GM19324 (cell line): ENCODE measurements around the gene SRMS.
"Not testable (repeated sequence)": the region's sequence is repeated elsewhere in the genome, so short reads cannot be mapped to it uniquely, and the experiment has no call there.

Experiments
- ATAC-seq: cut with Tn5 transposase; IDR thresholded peaks from one replicate; pipeline ENCODE4 v1.9.1; 2021; ENCODE audit warnings: mild to moderate bottlenecking, moderate library complexity; ENCODE audit not compliant: unreplicated experiment, low FRiP score

SRMS gene

DNA sequence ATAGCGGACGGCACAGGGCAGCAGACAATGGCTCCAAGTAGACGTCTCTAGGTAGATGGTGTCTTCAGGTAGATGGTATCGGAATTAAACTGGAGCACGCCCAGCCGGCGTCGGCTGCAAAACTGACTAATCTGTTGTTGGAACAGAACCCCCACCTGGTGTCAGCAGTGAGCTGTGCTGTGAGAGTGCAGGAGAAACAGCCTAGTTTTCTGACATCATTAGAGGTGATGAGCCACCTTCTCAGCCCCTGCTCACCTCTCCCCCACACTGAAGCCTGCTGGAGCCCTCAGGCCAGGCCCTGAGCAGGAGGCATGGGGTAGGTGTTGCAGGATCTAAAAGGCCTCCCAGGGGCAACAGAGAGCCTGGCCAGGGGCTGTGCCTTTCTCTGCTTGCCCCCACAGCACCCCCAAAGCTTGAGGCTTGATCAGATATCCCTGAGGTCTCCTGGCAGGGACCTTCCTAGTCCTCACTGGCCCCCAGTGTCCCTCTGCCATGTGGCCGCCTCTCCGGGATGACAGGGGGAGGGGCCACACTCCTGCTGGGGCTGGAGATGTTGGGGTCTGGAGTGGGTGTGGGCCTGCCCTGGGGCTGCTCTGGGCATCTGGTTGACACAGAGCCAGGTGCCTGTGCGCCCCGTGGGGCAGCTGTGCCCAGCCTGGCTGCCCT, 33.4 kb upstream of the SRMS start:
- no peak for ATAC-seq

DNA sequence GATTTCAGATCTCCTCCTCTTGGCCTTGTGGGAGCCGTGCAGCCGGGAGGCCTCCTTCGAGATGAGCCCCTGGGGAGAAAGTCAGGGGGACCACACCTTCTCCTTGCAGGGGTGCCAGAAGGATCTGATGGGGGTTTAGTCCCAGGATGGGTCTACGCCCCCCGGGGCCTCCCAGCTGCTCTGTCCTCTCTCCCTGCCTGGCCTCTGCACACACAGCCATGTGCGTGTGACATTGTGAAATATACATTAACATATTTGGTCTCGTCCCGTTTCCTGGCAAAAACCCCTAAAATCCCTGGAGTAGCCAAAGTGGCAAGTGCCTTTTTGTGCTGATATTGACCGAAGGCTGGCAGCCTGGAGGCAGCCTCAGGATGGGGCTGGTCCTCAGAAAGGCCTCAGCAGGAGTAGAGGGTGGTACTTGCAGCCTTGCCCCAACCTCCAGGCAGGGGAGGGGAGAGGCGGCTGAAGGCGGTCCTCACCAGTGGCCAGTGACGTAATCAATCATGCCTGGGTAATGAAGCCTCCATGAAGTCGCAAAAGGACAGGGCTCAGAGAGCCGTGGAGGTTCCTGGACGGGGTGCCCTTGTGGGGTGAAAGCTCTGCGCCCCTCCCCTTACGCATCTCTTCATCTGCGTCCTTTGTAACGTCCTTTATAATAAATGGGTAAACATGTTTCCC, 31.6 kb upstream of the SRMS start:
- no peak for ATAC-seq

DNA sequence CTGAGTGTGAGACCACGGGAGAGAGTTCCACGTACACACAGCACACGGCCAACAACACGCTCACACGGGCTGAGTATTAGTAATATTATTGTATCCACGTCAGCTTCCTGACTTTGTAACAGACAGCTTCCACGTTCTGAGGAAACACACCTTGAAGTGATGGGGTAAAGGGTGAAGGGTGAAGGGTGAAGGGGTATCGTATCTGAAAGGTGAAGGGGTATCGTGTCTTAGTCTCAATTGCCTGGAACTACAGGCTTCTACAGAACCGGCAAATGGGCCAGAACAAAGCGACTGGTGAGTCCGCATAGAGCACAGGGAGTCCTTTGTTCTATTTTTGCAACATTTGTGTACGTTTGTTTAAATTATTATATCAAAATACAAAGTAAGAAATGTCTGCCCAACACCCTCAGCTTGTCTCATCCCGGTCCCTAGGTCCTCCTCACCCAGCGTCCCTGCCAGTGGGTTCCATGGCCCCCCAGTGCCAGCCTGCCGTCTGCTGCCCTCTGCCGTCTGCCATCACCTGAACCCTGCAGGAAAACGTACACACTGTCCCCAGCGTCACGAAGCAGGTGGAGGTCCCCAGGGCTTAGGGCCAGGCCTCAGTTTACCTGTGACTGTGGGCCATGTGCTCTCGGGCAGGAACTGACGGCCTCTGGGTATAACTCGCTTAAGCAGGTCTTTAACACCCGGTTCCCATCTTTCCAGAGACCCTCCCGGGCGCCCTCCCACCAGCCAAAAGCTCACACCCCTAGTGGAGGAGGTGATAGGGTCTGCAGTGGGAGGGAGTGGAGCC, 30.9 kb upstream of the SRMS start:
- ATAC-seq = no peak

DNA sequence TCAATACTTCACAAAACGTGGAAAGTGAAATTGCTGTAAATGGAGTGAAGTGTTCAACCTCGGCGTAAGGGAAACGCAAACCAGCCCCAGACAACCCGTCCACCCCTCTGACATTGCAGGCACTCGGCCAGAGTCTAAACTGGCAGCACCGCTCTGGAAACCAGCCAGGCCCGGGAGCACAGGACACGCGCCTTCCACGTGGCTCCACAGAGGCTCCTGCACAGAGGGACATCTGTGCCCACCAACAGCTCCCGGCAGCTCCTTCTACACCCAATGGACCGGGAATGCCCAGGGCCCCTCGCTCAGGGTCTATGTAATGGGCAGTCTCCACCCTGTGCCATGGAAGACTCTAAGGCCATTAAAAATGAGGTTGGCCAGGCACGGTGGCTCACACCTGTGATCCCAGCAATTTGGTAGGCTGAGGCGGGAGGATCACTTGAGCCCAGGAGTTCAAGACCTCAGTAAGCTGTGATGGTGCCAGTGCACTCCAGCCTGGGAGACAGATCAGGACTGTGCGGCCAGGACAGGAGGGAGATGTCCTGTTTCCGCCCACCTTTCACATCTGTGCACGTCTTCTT, 29.9 kb upstream of the SRMS start:
- no peak for ATAC-seq

DNA sequence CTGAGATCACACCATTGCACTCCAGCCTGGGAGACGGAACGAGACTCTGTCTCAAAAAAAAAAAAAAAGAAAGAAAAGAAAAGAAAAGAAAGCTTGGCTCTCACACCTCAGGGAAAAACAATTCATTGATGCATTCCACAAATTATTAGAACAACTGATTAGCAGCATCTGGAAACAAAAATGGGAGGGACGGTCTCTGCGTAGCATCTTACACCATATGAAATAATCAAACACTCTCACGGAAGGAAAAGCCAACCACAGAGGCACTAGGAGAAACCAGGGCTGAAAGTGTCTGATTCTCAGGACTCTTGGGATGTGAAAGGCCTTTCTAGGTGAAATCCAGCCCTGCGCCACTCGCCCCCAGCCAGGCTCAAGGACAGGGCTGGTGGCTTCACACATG, 28.8 kb upstream of the SRMS start:
- ATAC-seq = no peak

DNA sequence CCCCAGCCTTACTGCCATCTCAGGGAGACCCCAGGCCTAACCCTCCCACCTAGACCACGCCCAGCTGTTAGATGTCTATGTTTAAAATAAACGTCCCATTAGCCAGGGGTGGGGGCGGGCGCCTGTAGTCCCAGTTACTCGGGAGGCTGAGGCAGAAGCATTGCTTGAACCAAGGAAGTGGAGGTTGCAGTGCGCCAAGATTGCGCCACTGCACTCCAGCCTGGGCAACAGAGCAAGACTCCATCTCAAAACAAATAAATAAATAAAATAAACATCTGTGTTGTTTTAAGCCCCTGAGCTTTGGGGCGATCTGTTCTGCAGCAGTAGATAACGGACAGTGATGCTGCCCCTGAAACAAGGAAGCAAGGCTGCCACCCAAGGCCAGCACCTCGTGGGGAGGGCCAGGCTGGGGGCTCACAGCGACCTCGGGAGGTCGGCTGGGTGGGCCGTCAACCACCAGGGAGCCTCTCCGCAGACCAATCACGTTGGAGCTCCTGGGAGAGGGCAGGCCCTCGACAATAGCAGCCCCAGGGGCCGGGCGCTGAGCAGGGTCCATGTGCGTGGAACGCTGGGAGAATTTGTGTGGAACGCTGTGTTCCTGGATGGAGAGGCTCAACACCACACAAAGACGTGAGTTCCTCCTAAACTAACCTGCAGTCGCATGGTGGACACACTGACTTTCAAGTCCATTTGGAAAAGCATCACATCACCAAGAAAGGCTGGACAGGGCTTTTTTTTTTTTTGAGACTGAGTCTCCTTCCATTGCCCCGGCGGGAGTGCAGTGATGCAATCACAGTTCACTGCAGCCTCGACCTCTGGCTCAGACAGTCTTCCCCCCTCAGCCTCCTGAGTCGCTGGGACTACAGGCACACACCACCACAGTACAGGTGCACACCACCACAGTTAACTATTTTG, 27.5 kb upstream of the SRMS start:
- ATAC-seq = no peak

DNA sequence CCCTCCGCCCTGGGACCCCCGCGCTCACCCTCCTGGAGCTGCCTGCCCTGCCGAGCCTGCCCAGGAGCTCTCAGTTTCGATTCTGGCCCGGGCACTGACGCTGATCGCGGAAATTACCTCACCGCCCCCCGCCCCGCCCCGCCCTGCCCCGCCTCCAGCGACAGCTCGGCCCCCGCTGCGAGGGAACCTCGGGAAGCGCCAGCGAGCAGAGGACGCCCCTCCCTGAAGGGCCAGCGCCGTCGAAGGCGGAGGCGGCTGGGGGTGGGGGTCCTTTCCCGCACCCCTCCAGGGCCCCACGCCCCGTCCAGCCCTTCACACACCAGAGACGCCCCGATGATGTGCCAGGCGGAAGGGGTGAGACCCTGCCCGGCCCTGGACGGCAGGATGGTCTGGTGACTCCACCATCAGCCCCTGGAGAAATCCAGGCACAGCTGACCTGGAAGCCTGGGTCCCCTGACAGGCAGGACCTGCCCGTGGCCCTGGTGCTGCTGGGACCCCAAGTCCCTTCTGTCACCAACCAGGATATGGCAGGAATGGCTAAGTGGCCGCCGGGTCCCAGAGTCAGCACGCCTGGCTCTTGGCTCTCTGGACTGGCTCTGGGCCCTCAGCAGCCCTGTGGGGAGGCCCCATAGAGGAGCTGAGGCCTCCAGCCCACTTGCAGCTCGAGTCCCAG, 26.7 kb upstream of the SRMS start, which contains the start of gene HELZ2:
TSS of gene HELZ2 (minus strand) at position 84 of the 673 bp plus-strand sequence. CDS start 1,854 bp downstream, outside the sequence.
- no peak for ATAC-seq

DNA sequence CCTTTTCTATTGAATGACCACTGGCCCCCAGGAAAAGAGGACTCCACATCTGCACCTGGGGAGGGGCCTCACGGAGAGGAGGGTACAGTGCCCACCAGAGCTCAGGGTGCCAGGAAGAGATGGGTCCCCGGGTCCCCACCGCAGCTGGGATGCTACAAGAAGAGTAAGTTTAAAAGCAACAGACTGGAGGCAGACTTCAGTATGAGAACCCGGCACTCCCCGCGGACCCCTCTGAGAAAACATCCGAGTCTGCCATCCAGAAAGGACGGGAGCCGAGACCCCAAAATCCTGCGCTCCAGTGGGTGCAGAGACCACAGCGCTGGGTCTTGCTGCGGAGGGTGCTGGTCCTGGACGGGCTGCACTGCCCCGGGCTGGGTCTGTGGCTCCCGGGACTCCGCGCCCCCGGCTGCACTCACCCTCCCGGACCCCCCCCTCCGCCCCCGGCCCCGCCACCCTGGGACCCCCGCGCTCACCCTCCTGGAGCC, 26.1 kb upstream of the SRMS start:
- ATAC-seq = no peak

DNA sequence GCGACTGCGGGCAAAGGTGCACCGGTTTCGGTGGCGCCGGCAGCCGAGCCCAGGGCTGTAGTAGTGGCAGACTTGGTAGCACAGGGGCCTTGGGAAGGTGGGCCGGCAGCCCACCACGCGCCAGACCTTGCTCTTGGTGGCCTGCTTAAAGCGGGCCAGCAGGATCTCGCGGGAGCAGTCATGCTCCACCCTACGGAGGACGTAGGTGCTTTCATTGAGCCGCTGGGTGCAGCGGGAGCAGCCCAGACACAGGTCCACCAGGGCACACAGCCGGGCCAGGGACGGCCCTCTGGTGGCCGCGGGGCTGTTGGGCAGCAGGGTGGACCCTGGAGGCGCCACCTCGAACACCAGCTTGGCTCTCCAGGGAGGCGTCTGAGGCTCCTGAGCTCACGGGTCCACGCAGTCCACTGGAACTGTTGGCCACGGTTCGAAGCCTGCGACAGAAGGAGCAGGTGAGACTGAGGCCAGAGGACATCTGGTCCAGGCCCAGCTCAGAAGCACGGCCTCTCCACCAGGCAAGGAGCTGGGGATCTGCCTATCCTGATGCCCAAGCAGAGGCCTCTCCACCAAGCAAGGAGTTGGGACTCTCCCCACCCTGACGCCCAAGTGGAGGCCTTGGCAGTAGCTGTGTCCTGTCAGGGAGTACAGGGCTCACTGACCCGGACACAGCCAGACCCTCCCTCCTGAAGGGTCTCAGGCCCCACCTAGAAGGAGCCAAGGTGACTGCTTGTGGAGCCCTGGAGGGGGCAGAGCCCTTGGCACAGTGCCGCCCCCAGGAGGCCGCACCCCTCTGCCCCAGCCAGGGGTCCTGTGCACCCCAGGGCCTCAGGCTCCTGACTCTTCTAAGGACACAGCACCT, 25.5 kb upstream of the SRMS start:
- ATAC-seq = no peak

DNA sequence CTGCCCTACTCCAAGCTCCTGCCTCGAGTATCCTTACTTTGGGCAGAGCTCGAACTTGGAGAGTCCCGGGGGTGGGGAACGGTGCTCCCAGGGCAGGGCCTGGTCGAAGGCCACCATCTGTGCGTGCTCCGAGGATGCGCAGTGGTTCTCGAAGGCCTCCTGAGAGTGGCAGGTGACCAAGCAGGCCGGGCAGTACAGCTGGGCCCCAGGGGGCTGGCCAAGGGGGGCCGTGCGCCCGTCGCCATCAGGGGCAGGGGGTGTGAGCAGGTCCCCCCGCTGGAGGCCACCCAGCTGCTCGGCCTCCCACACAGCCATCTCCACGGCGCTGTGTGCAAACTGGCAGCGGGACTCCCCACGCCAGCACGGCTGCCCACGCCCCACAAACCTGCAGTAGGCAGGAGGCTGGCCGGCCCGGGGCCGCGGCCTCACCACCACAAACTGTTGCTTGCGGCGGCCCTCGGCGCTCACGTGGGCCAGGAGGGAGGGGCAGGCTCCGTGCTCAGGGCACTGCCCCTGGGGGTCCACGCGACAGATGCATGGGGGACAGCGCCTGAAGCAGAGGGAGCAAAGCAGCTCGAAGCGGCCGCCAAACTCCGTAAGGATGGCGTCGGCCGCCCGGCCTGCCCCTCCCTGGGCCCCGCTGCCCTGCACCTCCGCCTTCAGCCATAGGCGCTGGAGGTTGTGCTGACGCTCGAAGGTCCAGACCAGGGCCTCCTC, 24.7 kb upstream of the SRMS start:
- no peak for ATAC-seq

DNA sequence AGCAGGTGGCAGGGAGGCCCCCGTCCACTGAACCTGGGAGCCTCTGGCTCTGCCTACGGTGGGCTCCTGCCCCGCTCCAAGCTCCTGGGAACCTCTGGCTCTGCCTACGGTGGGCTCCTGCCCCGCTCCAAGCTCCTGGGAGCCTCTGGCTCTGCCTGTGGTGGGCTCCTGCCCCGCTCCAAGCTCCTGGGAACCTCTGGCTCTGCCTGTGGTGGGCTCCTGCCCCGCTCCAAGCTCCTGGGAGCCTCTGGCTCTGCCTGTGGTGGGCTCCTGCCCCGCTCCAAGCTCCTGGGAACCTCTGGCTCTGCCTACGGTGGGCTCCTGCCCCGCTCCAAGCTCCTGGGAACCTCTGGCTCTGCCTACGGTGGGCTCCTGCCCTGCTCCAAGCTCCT, 23.5 kb upstream of the SRMS start:
- ATAC-seq = not testable (repeated sequence)

DNA sequence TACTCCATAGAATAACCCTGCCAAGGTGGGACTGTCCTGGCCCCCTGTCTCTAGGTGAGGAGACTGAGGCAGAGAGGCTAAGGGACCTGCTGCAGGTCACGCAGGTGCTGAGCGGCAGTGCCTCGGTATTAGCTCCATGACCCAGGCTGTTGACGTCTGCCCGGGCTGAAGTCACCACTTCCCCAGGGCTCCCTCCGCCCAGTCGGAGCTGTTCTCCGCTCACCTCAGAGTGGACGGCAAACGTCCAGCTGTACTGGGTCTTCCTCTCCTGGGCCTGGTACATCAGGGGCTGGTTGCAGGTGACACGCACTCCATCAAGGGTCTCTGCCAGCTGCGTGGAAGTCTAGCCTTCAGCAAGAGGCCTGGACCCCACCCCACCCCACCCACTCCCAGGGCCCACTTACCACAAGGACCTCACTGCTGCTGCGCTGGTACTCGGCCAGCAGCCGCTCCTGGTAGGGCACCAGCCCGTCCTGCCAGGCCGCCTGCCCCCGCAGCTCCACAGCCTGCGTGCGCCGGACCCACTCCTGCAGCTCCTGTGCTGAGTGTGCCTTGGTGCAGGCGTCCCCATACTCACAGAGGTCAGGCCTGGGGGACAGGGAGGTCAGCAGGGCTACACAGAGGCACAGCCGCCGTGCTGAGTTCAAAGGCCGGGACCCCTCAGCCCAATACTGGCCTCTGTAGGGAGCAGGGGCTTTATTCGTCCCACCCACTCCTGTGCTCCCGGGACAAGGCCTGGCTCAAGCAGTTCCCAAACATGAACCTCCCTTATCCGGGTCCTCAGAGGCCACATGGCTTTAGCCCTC, 22.9 kb upstream of the SRMS start:
- ATAC-seq = no peak

DNA sequence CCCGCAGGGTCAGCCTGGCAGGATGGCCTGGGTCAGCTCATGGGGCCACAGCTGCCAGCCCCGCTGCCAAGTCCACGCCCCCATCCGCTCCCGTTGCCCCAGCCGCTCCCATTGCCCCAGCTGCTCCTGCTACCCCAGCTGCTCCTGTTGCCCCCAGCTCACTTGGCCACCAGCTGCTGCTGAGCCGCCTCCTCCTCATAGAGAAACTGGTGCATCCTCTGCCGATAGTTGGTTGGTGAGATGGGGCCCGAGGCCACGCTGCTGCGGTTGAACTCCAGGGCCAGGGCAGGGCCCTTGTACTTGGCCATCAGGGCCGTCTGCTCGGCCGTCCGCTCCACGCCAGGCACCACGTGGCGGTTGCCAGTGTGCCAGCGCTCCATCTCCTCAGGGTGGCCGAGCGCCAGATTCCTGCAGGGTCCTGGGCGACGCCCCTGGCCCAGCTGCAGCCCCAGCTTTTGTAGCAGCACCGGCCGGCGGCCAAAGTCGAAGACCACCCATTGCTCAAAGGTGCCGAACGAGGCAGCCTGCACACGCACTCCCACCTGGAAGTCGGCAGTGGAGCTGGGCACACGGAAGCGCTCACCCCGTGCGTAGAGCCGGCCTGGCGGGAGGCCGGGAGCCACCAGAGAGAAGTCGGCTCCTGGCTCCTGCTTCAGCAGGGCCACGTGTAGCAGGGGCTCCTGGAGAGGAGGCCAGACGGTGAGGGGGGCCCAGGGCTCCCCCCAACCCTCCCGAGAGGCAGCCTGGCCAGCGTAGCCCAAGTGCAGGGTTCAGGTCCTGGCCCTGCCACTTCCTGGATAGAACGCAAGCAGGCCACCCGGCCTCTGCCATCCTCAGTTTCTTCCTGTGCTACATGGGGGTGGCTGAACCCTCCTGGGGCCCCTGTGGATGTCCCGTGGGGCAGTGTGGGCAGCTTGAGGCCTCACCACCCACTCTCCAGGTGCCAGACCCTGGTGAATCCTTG, 21.7 kb upstream of the SRMS start:
- no peak for ATAC-seq

DNA sequence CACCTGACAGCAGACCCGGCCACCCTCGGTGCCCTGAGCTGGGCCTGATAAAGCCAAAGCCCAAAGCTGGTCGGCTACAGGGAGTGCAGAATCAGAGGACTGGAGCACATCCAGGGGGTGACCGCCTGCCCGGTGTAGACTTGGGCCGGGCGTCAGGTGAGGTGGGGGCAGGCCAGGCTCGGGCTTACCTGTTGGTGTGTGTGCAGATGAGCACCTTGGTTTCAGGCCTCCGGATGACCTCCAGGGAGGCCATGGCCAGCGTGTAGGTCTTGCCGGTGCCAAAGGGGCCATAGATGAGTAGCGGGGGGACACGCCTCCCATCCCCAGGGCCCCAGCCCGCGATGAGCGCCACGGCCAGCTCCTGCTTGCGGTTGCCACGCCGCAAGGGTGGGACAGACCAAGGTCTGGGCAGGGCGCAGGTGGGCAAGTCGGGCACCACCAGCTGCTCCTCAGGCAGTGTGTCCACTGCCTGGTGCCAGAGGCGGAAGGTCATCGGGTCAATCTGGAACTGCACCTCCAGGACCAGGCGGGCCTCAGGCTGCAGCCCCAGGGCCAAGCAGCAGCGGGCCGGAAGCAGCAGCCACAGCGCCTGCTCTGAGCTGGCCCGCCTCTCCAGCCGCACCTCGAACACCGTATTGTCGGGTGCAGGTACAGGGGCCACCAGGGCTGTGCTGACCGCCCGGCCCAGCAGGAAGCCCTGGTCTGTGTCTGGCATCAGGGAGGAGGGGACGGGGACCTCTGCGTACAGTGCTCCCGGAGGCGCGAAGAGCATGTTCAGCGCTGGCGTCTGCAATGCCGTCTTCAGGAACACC, 20.8 kb upstream of the SRMS start:
- ATAC-seq = no peak
